ENCODE data around the gene UROC1.

The UROC1 gene

DNA sequence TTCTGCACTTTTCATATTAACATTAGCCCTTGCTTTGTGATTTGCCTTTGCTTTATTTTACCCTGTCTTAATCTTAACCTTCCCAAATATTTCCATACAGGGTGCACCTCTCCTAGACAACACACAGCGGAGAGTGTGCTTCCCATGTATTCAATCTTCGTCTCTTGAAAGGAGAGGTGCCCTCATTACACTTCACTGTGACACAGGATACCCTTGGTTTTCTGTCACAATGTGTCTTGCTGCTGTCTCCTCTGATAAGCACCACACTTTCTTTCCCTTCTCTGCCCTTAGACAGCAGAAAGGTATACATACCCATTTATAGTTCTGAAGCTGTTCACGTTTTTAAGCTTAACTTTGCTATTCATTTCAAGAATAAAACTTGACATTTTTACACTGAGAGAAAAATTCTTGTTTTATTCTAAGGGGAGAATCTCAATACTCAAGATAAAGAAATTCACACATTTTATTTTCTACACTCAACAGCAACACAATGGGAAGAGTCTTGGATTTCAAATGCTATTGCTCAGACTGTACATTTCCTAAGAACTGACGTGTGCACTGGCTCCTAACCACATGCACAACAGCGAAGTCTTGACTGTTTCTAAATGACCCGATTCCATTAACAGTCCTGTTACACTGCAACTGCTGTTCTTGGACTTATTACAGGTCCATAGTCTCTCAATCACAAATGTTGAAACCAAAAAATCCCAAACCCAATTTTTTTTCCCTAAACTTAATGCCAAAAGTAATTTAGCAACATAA lies 63.0 kb downstream of the UROC1 start:
- 93% methylated on average over 5 of the region's 6 CpGs for WGBS
- Histone ChIP-seq H2BK12ac (ENCODE audit: low read length in 2 of 2) (no peak overlapping the region), H2BK120ac (ENCODE audit: low read depth, low read length) (no peak overlapping the region), H3K27me3 (ENCODE audit: control insufficient read depth in 1 of 2, insufficient read depth in 1 of 2, low read length in 2 of 2) (no peaks in the 10 kb centered on the region), H4K91ac (ENCODE audit: low read length) (no peak overlapping the region), H3K4me2 (ENCODE audit: low read length, poor library complexity, severe bottlenecking) (no peak overlapping the region), H3K18ac (ENCODE audit: low read depth in 1 of 2, low read length in 2 of 2) (no peak overlapping the region), H3K27ac (ENCODE audit: low read length, poor library complexity, severe bottlenecking) (no peak overlapping the region), H3K9ac (ENCODE audit: low read length) (no peak overlapping the region), H3K14ac (ENCODE audit: low read length in 2 of 2) (no peak overlapping the region), H3K36me3 (ENCODE audit: control insufficient read depth in 1 of 2, insufficient read depth in 2 of 2, low read depth in 1 of 2, low read length in 2 of 2) (peaks cover 52 to 89% of the 10 kb centered on the region in 2 experiments), H2AK5ac (ENCODE audit: low read length, severe bottlenecking) (no peak overlapping the region), H2AFZ (ENCODE audit: low read depth, low read length) (no peak overlapping the region), H4K8ac (ENCODE audit: low read length) (no peak overlapping the region), H3K79me1 (replicated peaks; ENCODE audit: low read length, poor library complexity, severe bottlenecking) (peaks cover 42% of the 10 kb centered on the region), H3K23ac (ENCODE audit: low read length in 2 of 2) (no peak overlapping the region), H3K4me1 (ENCODE audit: control insufficient read depth, insufficient read depth, low read depth, low read length) (no peaks in the 10 kb centered on the region), H3K9me3 (ENCODE audit: control insufficient read depth, low read length) (no peaks in the 10 kb centered on the region), H3K4ac (ENCODE audit: low read depth in 1 of 2, low read length in 2 of 2) (no peak overlapping the region), H2BK5ac (ENCODE audit: low read depth, low read length, poor library complexity, severe bottlenecking) (no peak overlapping the region), H2BK15ac (ENCODE audit: low read depth, poor library complexity, severe bottlenecking) (no peak overlapping the region), H3K4me3 (ENCODE audit: insufficient read depth in 1 of 2, low read depth in 1 of 2, low read length in 2 of 2) (no peak overlapping the region)
- no peak for DNase-seq

DNA sequence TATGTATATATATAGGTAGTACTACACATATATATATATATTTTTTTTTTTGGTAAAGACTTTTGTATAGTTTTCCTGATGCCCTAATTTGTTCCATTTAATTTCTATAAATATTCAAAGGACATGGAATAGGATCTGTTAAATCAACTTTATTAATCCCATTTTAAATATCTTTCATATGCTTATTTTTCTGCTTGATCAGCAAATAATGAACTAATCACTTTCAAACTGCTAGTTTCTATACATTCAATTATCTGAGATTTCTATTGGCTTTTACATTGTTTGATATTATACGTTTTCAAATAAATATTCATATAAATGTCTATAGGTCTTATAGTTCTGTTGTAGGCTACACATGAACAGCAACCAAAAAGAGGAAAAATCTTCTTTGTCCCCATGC lies 63.5 kb downstream of the UROC1 start:
- no CpG with 5 or more reads among the region's 1 CpG for WGBS
- Histone ChIP-seq H3K27ac (ENCODE audit: low read length, poor library complexity, severe bottlenecking) (no peak overlapping the region), H2AFZ (ENCODE audit: low read depth, low read length) (no peak overlapping the region), H3K4ac (ENCODE audit: low read depth in 1 of 2, low read length in 2 of 2) (no peak overlapping the region), H3K4me2 (ENCODE audit: low read length, poor library complexity, severe bottlenecking) (no peak overlapping the region), H2BK12ac (ENCODE audit: low read length in 2 of 2) (no peak overlapping the region), H3K79me1 (replicated peaks; ENCODE audit: low read length, poor library complexity, severe bottlenecking) (peaks cover 38% of the 10 kb centered on the region), H3K4me3 (ENCODE audit: insufficient read depth in 1 of 2, low read depth in 1 of 2, low read length in 2 of 2) (no peak overlapping the region), H3K14ac (ENCODE audit: low read length in 2 of 2) (no peak overlapping the region), H3K27me3 (ENCODE audit: control insufficient read depth in 1 of 2, insufficient read depth in 1 of 2, low read length in 2 of 2) (no peaks in the 10 kb centered on the region), H3K4me1 (ENCODE audit: control insufficient read depth, insufficient read depth, low read depth, low read length) (no peaks in the 10 kb centered on the region), H2AK5ac (ENCODE audit: low read length, severe bottlenecking) (no peak overlapping the region), H3K9me3 (ENCODE audit: control insufficient read depth, low read length) (no peaks in the 10 kb centered on the region), H4K91ac (ENCODE audit: low read length) (no peak overlapping the region), H3K23ac (ENCODE audit: low read length in 2 of 2) (no peak overlapping the region), H3K36me3 (ENCODE audit: control insufficient read depth in 1 of 2, insufficient read depth in 2 of 2, low read depth in 1 of 2, low read length in 2 of 2) (peaks cover 50 to 87% of the 10 kb centered on the region in 2 experiments), H2BK5ac (ENCODE audit: low read depth, low read length, poor library complexity, severe bottlenecking) (no peak overlapping the region), H2BK120ac (ENCODE audit: low read depth, low read length) (no peak overlapping the region), H3K9ac (ENCODE audit: low read length) (no peak overlapping the region), H4K8ac (ENCODE audit: low read length) (no peak overlapping the region), H3K18ac (ENCODE audit: low read depth in 1 of 2, low read length in 2 of 2) (no peak overlapping the region), H2BK15ac (ENCODE audit: low read depth, poor library complexity, severe bottlenecking) (no peak overlapping the region)
- no peak for DNase-seq

DNA sequence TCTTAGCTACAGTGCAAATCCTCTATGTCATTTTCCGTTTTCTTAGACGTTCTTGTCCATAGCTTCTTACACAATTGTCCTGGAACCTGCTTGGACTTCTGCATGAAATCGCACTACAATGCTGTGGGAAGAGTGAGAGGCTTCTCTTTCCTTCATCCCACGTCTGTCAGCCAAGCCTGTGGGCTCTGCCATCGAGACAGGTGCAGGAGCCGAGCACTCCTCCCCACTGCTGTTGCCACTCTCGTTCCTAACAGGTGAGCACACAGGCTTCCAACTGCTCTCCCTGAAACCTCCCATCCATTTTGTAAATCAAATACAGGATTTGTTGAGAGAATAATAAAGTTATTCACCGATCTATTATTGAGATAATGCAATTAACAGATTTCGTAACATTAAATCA lies 65.4 kb downstream of the UROC1 start:
- peaks cover 5% of the 10 kb centered on the region for H3K4me1 ChIP-seq (ENCODE audit: control insufficient read depth, insufficient read depth, low read depth, low read length)
- 92% methylated on average over 6 of the region's 9 CpGs for WGBS
- no peak overlapping the region for H3K4me3 ChIP-seq (ENCODE audit: insufficient read depth in 1 of 2, low read depth in 1 of 2, low read length in 2 of 2)
- H3K4ac ChIP-seq (ENCODE audit: low read depth in 1 of 2, low read length in 2 of 2): no peak overlapping the region
- no peak overlapping the region for H3K9ac ChIP-seq (ENCODE audit: low read length)
- no peak overlapping the region for H4K91ac ChIP-seq (ENCODE audit: low read length)
- H3K18ac ChIP-seq (ENCODE audit: low read depth in 1 of 2, low read length in 2 of 2): no peak overlapping the region
- no peak for DNase-seq
- H2BK5ac ChIP-seq (ENCODE audit: low read depth, low read length, poor library complexity, severe bottlenecking): no peak overlapping the region
- H4K8ac ChIP-seq (ENCODE audit: low read length): no peak overlapping the region
- no peak overlapping the region for H2AK5ac ChIP-seq (ENCODE audit: low read length, severe bottlenecking)
- peaks cover 40% of the 10 kb centered on the region for H3K79me1 ChIP-seq (replicated peaks; ENCODE audit: low read length, poor library complexity, severe bottlenecking)
- no peak overlapping the region for H3K23ac ChIP-seq (ENCODE audit: low read length in 2 of 2)
- H2BK120ac ChIP-seq (ENCODE audit: low read depth, low read length): no peak overlapping the region
- no peaks in the 10 kb centered on the region for H3K9me3 ChIP-seq (ENCODE audit: control insufficient read depth, low read length)
- no peak overlapping the region for H2AFZ ChIP-seq (ENCODE audit: low read depth, low read length)
- H3K27me3 ChIP-seq (ENCODE audit: control insufficient read depth in 1 of 2, insufficient read depth in 1 of 2, low read length in 2 of 2): no peaks in the 10 kb centered on the region
- no peak overlapping the region for H3K27ac ChIP-seq (ENCODE audit: low read length, poor library complexity, severe bottlenecking)
- peaks cover 55 to 87% of the 10 kb centered on the region in 2 experiments for H3K36me3 ChIP-seq (ENCODE audit: control insufficient read depth in 1 of 2, insufficient read depth in 2 of 2, low read depth in 1 of 2, low read length in 2 of 2)
- H2BK12ac ChIP-seq (ENCODE audit: low read length in 2 of 2): no peak overlapping the region
- H2BK15ac ChIP-seq (ENCODE audit: low read depth, poor library complexity, severe bottlenecking): no peak overlapping the region
- no peak overlapping the region for H3K4me2 ChIP-seq (ENCODE audit: low read length, poor library complexity, severe bottlenecking)
- no peak overlapping the region for H3K14ac ChIP-seq (ENCODE audit: low read length in 2 of 2)

- Histone ChIP-seq H3K4me1 (ENCODE audit: control insufficient read depth, insufficient read depth, low read depth, low read length) (peaks cover 7% of the 10 kb centered on the region), H3K79me1 (replicated peaks; ENCODE audit: low read length, poor library complexity, severe bottlenecking) (peaks cover 33% of the 10 kb centered on the region), H2BK5ac (ENCODE audit: low read depth, low read length, poor library complexity, severe bottlenecking) (no peak overlapping the region), H2BK120ac (ENCODE audit: low read depth, low read length) (no peak overlapping the region), H3K27me3 (ENCODE audit: control insufficient read depth in 1 of 2, insufficient read depth in 1 of 2, low read length in 2 of 2) (no peaks in the 10 kb centered on the region), H3K4me2 (ENCODE audit: low read length, poor library complexity, severe bottlenecking) (no peak overlapping the region), H3K4ac (ENCODE audit: low read depth in 1 of 2, low read length in 2 of 2) (no peak overlapping the region), H3K4me3 (ENCODE audit: insufficient read depth in 1 of 2, low read depth in 1 of 2, low read length in 2 of 2) (no peak overlapping the region), H2BK15ac (ENCODE audit: low read depth, poor library complexity, severe bottlenecking) (no peak overlapping the region), H3K9me3 (ENCODE audit: control insufficient read depth, low read length) (no peaks in the 10 kb centered on the region), H4K8ac (ENCODE audit: low read length) (no peak overlapping the region), H3K14ac (ENCODE audit: low read length in 2 of 2) (no peak overlapping the region), H2AFZ (ENCODE audit: low read depth, low read length) (no peak overlapping the region), H3K36me3 (ENCODE audit: control insufficient read depth in 1 of 2, insufficient read depth in 2 of 2, low read depth in 1 of 2, low read length in 2 of 2) (peaks cover 48 to 80% of the 10 kb centered on the region in 2 experiments), H3K23ac (ENCODE audit: low read length in 2 of 2) (no peak overlapping the region), H2AK5ac (ENCODE audit: low read length, severe bottlenecking) (no peak overlapping the region), H3K18ac (ENCODE audit: low read depth in 1 of 2, low read length in 2 of 2) (no peak overlapping the region), H3K27ac (ENCODE audit: low read length, poor library complexity, severe bottlenecking) (no peak overlapping the region), H4K91ac (ENCODE audit: low read length) (no peak overlapping the region), H3K9ac (ENCODE audit: low read length) (no peak overlapping the region), H2BK12ac (ENCODE audit: low read length in 2 of 2) (no peak overlapping the region)
- DNase-seq: no peak
- 93% methylated on average over 12 of the region's 12 CpGs for WGBS
These were observed 66.1 kb downstream of the UROC1 start for GRCh38 chr3:126451511-126451910.
